A549 treated with dexamethasone at 1 μM for 4 hours (cell line): ENCODE results near the gene CNKSR2. TPM values are rescaled to one million over a fixed set of nuclear protein-coding genes. Genes with fewer than 3 reads are reported as not detected.

Experiments used
- total RNA-seq: library from RNA; stranded (reverse); fragments of 200-300 nt; extraction: Qiagen RNA extraction; gene quantifications from 5 replicates; pipeline ENCODE4 v1.2.3, GENCODE V29; 2022

The CNKSR2 gene
- total RNA-seq = 2.0 to 2.9 TPM (median 2.7 TPM) in 5 replicates

DNA sequence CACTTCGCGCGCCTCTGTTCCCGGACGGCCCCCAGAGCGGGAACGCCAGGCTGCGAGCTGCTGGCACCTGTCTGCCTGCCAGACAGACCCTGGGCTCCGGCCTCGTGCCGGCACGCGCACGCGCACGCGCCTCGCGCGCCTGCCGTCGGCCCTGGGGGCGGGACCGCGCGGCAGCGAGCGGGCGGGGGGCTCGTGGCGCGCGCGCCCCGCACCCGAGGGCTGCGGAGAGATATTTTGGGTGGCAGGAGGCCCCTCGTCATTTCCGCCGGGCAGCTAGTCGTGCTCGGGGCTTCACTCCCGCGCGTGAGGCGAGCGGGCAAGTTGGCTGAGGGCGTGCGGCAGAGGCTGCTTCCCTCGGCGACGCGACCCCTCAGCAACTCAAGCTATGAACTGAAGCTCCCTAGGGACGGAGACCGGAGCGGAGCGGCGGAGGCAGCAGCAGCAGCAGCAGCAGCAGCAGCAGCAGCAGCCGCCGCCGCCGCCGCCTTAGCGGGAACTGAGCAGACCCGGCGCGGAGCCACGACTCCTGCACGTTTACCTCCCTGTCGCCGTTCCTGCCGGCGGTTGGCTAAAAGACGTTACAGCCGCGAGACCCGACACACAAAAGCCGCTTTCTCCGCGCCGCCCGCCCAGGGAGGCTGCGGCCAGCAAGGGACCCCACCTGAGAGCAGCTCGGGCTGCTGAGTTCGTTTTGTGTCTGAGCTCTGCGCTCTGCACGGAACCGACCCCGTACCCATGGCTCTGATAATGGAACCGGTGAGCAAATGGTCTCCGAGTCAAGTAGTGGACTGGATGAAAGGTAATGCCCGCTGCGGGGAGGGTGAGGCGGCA lies at the start of gene CNKSR2:
TSS of gene CNKSR2 (plus strand) at position 256 of the 831 bp plus-strand sequence. CDS start at position 736, 480 bp downstream.

DNA sequence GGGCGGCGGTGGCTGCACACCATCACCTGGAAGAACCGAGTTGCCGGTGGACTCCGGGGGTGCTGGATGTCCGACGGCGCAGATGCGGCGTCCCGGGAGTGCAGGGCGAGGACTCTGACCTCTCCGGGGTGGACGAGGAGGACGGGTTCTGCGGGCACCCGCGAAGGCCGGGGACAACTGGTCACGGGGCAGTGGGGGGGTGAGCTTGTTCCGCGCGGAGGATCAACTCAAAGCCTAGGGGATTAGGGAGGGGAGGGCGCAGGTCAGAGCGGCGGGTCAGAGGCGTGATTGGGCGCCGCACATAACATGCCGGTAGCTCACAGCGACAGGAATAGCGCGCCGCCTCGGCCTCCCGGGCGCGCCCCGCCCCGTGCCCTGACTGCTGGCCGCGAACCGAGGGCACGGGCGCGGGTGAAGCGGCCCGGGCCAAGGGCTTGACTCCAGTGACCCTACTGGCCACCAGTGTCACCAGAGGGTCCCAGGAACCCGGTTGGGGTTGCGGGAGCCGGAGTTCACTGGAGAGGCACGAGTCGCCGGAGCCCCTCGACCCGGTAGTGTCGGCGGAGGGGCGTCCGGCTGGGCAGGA lies 284.0 kb downstream of the CNKSR2 start, which contains the start of gene KLHL34:
TSS of gene KLHL34 (minus strand) at position 179 of the 586 bp plus-strand sequence. CDS start 542 bp downstream, outside the sequence.

